Measurements from ENCODE around the gene FOXP1.

FOXP1 gene

DNA sequence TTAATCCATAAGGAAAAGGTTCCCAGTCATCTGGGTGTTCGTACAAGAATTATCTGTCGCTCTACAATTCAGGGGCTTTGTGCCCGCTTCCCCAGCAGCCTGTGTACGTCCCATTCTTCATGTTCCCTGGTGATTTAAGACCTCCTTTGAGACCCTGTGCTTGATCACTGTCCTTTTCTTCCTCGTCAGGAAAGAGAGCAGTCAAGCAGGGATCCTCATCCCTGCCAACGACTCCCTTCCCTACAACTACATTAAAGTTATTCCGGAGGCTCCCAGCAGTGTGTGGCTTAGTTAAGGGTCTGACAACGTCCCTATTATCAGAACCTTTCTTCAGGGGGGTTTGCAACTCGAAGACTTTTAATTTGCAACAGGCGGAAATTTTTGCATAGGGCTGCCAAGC lies 175.7 kb downstream of the FOXP1 start:
- FAIRE-seq (peak; percentile 40), DNase-seq (ENCODE audit: insufficient read length, low spot score) (no peak)

DNA sequence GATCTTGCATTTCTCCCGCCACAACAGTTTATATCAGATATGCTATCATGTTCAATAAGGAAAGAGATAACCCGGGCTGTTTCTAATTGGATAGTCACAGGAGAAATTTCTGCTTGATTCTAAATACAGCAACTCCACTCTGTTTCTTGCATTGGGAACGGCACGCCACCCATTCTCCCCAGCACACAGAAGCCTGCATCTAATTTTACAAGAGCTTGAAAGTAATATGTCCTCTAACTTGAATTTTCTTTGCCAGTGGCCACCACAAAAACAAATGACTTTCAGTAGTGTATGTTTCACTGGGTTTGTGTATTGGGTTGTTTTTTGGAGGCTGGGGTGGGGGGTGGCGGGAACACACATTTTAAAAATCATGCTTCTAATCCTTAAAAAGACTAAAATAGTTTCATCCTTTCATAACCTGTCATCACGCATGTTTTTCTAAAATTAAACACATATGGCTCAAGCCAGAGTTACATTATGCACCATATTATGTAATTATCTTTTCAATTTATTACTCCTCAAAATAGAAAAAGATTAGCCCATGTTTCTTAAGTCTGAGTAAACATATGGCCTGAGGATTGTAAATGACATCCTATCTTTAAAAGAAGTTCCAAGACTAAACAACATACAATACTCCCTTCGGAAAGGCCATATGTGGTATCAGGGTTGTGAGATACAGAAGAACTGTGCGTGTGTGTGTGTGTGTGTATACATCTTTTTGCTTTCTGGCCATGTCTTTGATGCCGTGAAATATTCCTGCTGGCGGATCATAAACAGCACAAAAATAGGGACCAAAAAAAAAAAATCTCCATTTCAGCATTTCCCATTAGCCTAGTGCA lies 176.3 kb downstream of the FOXP1 start:
- FAIRE-seq (no peak), DNase-seq (ENCODE audit: insufficient read length, low spot score) (no peak)

DNA sequence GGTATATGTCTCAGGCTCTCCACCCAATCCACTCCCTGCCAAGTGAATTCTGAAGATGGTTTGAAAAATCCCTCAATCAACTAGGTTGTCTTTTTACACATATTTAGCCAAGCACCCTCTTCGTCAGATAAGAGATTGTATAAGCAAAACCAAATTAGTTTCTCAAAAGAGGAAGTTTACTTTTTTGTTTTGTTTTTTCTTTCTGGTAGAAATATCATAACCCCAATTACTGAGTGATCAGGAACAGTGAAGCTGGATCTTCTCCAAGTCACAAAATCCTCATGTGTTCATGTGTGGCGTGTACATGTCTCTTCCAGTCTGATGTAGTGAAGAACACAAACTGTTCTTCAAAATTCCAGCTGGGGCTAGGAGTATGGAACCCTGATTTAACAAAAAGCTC lies 180.6 kb downstream of the FOXP1 start:
- no peak for FAIRE-seq
- no peak for DNase-seq (ENCODE audit: insufficient read length, low spot score)

DNA sequence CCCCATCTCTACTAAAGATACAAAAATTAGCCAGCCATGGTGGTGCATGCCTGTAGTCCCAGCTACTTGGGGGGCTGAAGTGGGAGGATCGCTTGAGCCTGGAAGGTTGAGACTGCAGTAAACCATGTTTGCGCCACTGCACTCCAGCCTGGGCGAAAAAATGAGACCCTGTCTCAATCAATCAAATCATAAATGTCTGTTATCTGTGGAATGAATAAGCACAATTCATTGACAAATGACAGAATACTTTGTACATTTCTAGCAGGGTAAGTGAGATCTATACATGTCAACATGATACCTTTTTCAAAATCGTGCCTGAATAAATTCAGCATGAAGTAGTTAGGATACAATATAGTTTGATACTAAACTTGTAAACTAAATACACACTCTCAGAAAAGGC lies 181.2 kb downstream of the FOXP1 start:
- no peak for DNase-seq (ENCODE audit: insufficient read length, low spot score)
- FAIRE-seq, result no peak

DNA sequence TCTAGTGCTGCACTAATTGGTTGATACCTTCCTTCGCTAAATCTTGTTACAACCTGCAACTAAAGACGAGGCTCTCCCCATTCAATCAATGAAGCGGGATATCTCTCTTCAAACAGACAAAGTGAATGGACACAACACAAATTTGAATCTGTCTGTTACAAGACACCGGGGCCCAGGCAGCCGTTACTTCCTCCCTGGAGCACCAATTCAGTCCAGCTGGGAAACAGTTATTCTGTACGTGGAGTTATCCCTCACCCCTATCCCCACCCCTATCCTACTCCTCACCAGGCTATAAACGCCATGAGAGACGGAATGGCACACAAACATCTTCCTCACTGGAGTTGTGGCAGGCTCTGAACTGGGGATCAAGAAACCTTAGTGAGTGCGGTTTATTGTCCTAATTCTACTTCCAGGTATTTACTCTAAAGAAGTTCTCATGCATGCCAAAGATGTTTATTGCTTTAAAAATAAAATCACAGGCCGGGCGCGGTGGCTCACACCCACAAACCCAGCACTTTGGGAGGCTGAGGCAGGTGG lies 181.8 kb downstream of the FOXP1 start:
- DNase-seq (ENCODE audit: insufficient read length, low spot score) (no peak), FAIRE-seq (no peak)

DNA sequence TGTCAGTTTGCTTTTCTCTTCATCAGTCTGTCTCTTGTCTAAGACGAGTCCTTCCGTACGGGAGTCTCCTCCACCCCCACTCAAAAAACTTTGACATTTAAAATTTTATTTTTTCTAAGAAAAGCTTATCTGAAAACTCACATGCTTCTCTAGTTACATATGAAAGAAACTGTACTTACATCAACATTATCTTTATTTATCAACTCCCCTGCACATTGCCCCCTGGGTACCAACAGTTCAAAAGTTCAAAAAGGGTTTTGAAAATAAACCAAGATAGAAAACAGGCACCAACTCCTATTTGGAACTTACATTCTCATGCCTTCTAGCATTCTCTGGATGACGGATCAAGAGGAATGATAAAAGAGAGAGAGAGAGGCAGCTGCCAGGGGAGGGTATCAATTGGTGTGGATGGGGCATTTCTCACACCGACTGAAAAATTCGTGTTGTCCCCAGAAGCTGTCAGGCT lies 182.5 kb downstream of the FOXP1 start:
- DNase-seq (ENCODE audit: insufficient read length, low spot score), result no peak
- no peak for FAIRE-seq

DNA sequence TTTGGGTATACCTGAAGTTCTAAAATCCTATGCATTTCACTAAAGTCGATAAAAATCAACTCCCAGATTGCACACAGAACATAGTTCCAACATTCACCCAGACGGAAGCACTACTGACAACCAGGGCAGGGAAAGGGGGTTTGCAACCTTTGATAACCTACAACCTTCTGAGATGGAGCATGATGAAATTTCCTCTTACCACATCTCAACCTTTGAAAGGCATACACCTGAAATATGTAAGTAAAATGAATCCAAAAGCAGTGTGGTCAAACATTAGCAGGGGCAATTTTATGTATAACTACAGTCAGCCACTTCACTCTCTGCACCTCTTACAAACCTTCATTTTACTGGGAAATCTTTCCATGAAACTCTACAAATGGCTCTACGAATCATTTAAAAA lies 184.1 kb downstream of the FOXP1 start:
- no peak for DNase-seq (ENCODE audit: insufficient read length, low spot score)
- no peak for FAIRE-seq

DNA sequence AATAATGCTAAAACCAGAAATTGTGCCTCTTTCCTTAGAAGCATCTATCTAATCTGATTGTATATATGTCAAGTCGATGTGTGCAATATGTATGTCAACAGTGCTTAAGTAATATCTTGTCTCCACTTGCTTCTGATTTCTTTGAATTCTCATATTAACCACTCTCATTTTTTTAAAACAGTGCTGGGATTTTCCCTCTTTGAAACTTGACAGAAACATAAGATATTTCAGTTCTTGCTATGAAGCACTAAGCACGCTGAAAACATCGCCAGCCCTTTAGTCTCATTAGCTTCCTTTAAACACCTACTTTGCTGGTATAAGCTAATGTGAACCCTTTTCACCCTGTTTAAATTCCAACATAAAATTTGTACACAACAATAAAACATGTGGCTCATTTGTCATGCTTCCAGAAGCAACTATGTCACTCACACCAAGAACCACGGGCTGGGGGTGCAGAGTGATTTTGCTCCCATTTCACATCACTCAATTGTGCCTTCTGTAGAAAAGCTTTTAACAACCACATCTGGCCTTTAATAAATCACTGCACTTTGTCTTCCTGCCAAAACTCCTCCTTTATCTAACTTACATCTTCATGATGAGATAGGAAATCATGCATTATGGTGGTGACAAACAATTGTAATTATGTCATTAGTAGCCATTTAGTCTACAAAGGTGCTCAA lies 185.2 kb downstream of the FOXP1 start:
- DNase-seq (ENCODE audit: insufficient read length, low spot score), result no peak
- FAIRE-seq, result no peak

DNA sequence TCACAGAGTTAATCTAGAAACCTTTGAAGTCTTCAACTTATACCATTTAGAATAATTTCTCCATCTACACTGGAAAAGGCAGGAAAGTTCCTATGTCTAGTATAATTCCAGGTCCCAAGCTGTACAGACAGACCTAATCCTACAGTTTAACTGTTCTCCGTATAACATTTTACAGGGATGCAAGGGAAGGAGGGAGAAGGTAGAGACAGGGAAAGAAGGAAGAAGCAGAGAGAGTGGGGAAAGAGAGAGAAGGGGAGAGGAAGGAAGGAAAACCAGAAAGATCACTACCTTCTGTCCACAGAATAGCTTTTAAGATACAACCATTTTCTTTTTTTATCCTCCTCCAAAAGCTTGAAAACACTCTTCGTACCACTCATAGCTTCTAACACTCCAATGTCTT lies 185.8 kb downstream of the FOXP1 start:
- DNase-seq (ENCODE audit: insufficient read length, low spot score) (no peak), FAIRE-seq (no peak)

DNA sequence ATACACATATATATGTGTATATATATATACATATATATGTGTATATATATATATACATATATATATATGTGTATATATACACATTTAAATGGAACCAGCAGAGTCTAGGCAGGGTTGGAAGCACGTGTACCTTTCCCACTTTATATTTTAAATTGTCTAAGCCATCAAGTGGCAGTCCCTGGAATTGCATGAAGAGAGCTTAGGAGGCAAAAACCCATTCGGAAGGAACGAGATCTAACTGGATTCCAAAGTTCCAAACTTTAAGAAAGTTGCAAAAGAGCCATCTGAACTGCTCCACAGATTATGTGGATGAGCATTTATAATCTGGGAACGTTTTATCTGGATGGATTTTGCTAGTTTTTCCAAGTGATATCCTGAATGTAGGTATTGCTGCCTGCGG lies 186.5 kb downstream of the FOXP1 start:
- DNase-seq (ENCODE audit: insufficient read length, low spot score), result no peak
- peak; percentile 80 for FAIRE-seq

DNA sequence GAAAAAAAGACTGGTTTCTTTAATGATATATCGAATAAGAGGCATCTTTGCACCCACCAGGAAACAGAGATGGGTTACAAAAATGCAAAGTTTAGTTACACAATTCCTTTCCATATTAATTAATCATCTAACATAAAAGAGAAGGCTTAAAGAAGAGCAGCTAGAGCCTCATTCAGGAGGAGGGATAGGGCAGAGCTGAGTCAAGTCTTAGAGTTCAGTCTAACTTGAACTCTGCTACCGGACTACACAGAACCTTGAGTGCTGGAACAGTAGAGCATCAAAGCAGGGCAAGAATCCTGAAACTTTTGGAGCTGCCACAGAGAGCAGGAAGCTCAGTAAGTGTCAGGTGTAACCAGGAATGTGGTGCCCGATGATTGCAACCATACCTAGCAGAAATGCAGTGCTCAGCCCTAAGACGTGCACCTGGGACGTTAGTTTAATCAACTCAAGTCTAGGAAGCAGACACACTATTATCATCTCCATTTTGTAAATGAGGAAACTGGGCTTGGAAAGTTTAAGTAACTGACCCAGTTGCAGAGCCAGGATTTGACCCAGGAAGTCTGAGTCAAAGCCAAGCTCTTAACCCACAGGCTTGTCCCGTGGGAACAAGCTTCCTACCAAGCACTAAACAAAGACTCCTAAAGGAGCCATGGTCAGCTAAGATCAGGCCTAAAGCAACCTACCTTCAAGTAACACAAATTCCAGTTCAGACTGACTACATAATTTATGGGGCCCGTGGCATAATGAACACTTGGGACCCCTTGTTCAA lies 187.4 kb downstream of the FOXP1 start:
- DNase-seq (ENCODE audit: insufficient read length, low spot score), result no peak
- no peak for FAIRE-seq

DNA sequence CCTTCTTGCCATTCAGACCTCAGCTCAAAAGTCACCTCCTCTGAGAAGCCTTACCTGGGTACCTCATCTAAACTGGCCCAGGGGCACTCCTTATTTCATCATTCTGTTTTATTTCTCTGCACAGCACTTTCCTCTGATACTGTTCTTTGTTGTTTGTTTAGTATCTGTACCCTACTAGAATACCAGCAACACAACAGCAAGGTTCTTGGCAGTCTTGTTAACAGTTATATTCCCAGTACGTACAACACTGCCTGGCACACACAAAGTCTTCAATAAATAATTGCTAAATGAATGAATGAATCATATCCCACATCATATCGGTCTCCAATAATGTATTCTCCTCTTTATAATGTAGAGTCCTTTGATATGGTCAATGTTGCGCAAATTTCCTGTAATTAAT lies 188.1 kb downstream of the FOXP1 start:
- FAIRE-seq (no peak), DNase-seq (ENCODE audit: insufficient read length, low spot score) (no peak)

DNA sequence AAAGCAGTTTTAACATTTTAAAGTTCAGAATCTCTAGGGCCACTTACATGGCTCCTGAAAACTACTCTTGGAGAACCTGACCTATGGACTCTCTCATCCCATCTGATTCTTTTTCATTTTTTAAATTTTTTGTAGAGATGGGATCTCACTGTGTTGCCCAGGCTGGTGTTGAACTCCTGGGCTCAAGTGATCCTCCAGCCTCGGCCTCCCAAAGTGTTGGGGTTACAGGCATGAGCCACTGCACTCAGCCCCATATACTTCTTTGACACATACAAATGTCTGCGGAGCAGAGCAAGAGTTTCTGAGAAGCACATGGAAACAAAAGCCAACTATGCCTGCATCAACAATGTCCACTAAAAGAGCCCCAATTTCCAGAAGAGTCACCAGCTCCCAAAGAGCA lies 189.8 kb downstream of the FOXP1 start:
- DNase-seq (ENCODE audit: insufficient read length, low spot score) (no peak), FAIRE-seq (no peak)

DNA sequence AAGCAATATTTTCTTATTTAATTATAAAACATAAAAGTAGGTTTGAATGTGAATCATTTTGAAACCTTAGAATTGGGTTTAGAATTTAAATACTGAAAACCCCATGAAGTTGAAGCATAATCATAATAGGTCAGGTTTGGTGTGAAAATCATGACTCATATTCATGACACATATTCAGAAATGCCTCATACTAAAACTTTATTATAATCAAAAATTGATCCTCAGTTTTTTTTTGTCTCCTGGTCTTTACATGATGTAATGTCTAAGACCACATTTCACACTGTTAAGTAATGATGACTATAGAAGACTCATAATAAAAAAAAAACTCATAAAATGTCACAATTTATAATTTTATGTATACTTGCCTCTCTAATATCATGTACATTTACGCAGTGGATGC lies 190.4 kb downstream of the FOXP1 start:
- DNase-seq (ENCODE audit: insufficient read length, low spot score) (no peak), FAIRE-seq (no peak)

DNA sequence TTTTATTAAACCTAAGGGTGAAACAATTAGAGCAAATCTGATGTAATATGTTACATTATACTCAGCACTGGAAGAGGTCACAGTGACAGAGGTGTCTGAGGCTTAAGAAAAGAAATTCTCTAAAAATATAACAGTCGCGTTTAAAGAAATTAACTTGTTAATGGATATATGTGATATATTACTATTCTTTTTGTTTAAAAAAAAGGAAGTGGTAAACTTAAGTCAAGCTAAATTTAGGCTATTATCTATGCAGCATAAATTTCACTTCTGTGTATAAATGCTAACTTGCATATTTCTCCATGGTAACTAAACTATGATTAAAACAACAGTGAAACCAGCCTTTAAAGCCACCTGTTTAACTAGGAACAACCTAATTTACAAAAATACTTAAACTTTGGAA lies 191.3 kb downstream of the FOXP1 start:
- DNase-seq (ENCODE audit: insufficient read length, low spot score), result no peak
- FAIRE-seq, result peak; percentile 84

DNA sequence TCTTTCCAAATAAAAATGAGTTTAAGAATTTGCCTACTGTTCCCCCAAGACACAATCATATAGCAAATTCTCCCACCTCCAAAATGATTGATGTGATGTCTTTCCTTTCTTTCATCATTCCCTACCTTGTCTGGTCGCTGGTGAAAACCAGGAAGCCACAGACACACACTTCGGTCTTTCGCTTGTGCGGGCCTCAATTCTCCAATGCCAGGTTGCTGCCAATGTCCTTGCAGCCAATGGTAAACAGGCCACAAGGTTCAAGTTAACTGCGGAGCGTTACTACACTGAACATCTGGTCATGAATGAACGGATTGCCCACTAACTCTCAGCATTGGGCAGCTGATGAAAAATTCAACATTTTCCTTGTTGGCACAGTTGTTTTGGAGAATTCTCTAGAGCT lies 192.2 kb downstream of the FOXP1 start:
- DNase-seq (ENCODE audit: insufficient read length, low spot score) (no peak), FAIRE-seq (peak; percentile 85)

DNA sequence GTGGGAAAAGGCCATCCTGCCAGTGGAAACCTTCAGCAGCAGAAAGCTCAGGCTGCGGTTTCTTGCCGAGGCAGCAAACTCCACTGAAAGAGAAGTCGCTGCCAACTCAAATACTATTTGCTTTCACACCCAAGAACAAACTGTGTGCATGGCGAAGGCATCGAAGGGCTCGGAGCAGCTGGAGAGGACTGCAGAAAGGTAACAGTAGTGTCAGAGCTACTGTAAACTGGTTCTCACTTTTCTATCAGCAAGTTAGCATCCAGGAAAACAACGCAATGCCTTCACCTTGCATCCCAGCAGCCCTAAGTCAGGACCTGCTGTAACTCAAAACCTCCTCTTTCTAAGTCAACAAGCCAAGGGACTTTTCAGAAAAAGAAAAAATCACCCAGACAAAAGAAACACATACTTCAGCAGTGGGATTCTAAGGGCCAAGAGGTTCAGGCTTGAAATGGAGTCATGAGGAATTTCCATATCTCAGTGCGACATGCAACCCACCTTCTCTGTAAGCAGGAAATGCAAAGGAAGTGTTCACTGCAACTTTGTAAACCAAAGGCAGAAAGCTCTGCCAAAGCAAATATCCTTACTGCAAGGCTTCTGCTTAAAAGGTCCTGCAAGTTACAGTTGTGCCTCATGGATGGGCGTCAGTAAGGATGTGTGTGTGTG lies 193.5 kb downstream of the FOXP1 start:
- FAIRE-seq (peak; percentile 86), DNase-seq (ENCODE audit: insufficient read length, low spot score) (no peak)

DNA sequence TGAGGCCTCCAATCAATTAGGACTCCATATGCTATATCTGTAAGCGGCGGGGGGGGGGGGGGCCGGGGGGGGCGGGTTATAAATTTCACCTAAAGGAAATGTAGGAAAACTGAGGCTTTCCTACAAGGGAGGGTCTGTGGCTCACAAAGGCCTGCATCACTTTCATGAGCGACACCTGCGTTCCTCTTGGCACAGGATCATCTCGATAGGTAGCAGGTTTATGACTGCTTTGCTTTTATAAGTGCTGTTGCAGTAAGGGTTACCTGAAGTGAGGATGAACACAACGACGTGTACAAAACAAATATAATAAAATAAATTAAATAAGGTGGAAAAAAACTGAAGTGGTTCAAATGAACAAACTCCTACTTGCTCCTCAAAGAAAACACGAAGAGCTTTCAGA lies 194.3 kb downstream of the FOXP1 start:
- FAIRE-seq (peak; percentile 44), DNase-seq (ENCODE audit: insufficient read length, low spot score) (no peak)

DNA sequence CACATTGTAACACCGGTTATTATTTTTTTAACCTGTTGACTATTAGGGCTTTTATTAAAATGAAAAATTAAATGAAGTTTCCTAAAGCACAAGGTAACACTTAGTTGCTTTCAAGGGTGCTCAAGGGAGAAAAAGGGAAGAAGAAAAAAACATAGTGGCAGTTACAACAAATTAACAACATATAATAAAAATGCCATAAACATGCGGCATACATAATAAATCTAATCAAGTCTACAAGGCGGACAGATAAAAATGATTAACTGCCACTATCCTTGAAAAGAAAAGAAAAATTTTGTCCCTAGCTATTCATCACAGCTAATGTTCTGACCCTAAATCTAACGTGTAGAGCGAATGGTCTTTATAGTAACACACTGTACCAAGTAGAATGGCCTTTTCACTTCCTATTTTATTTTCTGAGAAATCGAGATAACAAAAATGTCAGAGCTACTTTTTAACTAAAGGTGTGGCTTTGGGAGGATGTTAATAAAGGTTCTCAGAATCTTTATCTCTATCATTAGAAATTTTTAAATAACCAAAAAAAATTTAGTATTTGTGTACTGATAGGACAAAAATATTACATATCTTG lies 194.9 kb downstream of the FOXP1 start:
- peak; percentile 89 for FAIRE-seq
- DNase-seq (ENCODE audit: insufficient read length, low spot score), result no peak

DNA sequence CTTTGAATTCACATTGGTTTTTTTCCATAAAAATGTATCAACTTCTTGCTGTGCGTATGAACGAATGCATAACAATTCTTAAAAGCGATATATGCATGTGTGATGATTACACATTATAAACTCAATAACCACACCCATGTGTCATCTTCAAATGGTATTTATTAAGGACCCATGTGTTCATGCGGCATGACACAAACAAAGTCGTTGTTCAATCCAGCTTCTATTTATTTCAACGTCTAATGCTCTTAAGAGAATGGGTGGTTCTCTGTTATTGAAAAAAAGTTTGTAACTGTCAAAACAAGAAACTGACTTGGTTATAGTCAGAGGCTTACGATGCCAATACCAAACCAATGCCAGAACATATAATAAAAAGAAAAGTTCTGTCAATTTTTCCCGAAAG lies 195.9 kb downstream of the FOXP1 start:
- DNase-seq (ENCODE audit: insufficient read length, low spot score), result no peak
- peak; percentile 8 for FAIRE-seq

Measured in GM19239 (cell line).